H1 (cell line): ENCODE results near the gene TTC3. TPM values are rescaled to one million over a fixed set of nuclear protein-coding genes. Genes with fewer than 3 reads are reported as not detected.

ENCODE experiments used
- CEBPB ChIP-seq: IDR thresholded peaks from 2 replicates; pipeline ENCODE4 v1.6.1; 2012; ENCODE audit warnings: low read depth, low read length
- EGR1 ChIP-seq: IDR thresholded peaks from 2 replicates; pipeline ENCODE4 v1.6.1; 2011; ENCODE audit warnings: low read depth, low read length, borderline replicate concordance
- FOSL1 ChIP-seq: IDR thresholded peaks from 2 replicates; pipeline ENCODE4 v1.6.1; 2011; ENCODE audit warnings: mild to moderate bottlenecking, low read depth, low read length, moderate library complexity; ENCODE audit not compliant: insufficient read depth
- RXRA ChIP-seq: IDR thresholded peaks from 2 replicates; pipeline ENCODE4 v1.6.1; 2011; ENCODE audit warnings: low read depth, mild to moderate bottlenecking, low read length, moderate library complexity; ENCODE audit not compliant: insufficient read depth
- SP1 ChIP-seq: IDR thresholded peaks from 2 replicates; pipeline ENCODE4 v1.6.1; 2011; ENCODE audit warnings: low read depth, low read length
- SP4 ChIP-seq: IDR thresholded peaks from 2 replicates; pipeline ENCODE4 v1.6.1; 2012; ENCODE audit warnings: low read length, inconsistent platforms
- TBP ChIP-seq: IDR thresholded peaks from 2 replicates; pipeline ENCODE4 v1.6.1; 2011; ENCODE audit warnings: low read depth, low read length, improper control_type of control experiment
- polyA plus RNA-seq, 7 experiments: library from polyadenylated mRNA; depleted of rRNA in 3 of 7; stranded (reverse) in 5 of 7; unstranded in 2 of 7; fragments of >200 nt in 5 of 7; fragments of 200-250 nt in 2 of 7; gene quantifications; 1 replicate in 5 of 7; 2 replicates in 1 of 7; 4 replicates in 1 of 7; pipeline versions ENCODE4 v1.2.1 to v1.2.3, GENCODE V29; 2011 to 2013; ENCODE audit warnings: missing spikeins in 2 of 7, mixed read lengths in 2 of 7
- total RNA-seq: library from RNA; stranded (reverse); fragmentation: NEBNext Ultra II Directional; extraction: Animal tissue kit (Norgen Biotek cat#: 25700); gene quantifications from 2 replicates; pipeline ENCODE4 v1.2.1, GENCODE V29; 2021
- TF ChIP-seq, protein P1 (sequence below): IDR thresholded peaks from 2 replicates; pipeline ENCODE4 v1.6.1; 2012; ENCODE audit warnings: inconsistent platforms

Gene TTC3
- total and polyA plus RNA-seq, 2 of the 8 experiments (the other 6 are each of a cell fraction or from before 2014, with no cell fraction given): 11.0 to 36.2 TPM

DNA sequence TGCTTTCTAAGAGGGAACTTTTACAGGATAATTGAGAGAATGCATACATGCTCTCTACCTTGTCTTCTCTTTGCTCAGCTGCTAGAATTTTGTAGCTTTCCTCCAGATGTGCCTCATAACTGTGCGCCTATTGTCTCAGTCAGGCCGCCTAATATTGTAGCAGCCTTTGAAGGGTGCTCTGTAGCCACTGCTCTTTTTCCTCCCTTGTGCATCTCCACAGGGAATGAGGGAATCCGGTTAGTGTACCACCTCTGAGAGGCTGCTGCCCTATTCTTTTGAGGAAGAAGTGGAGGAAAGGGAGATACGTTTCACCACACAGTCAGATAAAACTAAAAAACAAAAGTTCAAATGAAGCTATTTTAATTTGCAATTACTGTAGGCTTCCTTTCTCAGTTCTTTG is 22.8 kb downstream of the TTC3 start (continued):
- no peak for TF ChIP-seq CEBPB
- TF ChIP-seq EGR1: no peak
- TF ChIP-seq SP1: no peak
- TF ChIP-seq SP4: no peak
- TF ChIP-seq FOSL1: no peak
- TF ChIP-seq RXRA: no peak
- no peak for TF ChIP-seq TBP
- TF ChIP-seq, protein P1, sequence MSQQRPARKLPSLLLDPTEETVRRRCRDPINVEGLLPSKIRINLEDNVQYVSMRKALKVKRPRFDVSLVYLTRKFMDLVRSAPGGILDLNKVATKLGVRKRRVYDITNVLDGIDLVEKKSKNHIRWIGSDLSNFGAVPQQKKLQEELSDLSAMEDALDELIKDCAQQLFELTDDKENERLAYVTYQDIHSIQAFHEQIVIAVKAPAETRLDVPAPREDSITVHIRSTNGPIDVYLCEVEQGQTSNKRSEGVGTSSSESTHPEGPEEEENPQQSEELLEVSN: no peak
